Measurements from ENCODE around the gene IL2RA. TPM values are rescaled to one million over a fixed set of nuclear protein-coding genes. Genes with fewer than 3 reads are reported as not detected.

The IL2RA gene
- total and polyA plus RNA-seq, 12 donors, result 0.19 to 9.1 (median 0.82) TPM

DNA sequence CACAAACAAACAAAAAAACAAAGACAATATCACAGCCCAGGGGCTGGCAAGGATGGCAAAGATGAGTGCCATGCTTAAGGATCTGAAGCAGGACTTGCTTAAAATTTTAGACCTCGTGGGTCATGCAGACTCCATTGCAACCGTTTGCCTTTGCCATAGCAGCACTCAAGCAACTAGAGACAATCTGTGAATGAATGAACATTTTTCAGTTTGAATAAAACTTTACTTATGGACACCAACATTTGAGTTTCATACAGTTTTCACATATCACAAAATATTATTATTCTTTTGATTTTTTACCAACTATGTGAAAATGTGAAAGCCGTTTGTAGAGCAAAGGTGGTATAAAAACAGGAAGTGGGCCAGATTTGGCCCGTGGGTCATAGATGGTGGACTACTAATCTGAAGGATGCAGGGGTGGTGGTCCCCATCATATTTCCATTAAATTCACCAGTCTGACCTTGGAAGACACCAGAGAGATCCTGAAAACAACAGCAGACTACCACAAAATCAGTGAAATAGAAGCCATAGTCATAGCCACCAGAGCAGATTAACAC is 18.3 kb upstream of the IL2RA start:
- intact Hi-C loops (cut with DNase I), result loop anchor here in 3 of 10 donors (5.0 to 10.0 kb wide), 2 partner anchors 128 to 136 kb away; no protein-coding TSS in a partner anchor
- Histone ChIP-seq H3K36me3 (no peaks in the 10 kb centered on the region), H3K27ac (no peak overlapping the region), H3K4me1 (peaks cover 0 to 21% (median 16%) of the 10 kb centered on the region in 9 donors), H3K4me3 (no peak overlapping the region), H3K27me3 (peaks cover 0 to 10% (median 0%) of the 10 kb centered on the region in 7 donors), H3K9me3 (no peaks in the 10 kb centered on the region)
- TF ChIP-seq, protein P1, sequence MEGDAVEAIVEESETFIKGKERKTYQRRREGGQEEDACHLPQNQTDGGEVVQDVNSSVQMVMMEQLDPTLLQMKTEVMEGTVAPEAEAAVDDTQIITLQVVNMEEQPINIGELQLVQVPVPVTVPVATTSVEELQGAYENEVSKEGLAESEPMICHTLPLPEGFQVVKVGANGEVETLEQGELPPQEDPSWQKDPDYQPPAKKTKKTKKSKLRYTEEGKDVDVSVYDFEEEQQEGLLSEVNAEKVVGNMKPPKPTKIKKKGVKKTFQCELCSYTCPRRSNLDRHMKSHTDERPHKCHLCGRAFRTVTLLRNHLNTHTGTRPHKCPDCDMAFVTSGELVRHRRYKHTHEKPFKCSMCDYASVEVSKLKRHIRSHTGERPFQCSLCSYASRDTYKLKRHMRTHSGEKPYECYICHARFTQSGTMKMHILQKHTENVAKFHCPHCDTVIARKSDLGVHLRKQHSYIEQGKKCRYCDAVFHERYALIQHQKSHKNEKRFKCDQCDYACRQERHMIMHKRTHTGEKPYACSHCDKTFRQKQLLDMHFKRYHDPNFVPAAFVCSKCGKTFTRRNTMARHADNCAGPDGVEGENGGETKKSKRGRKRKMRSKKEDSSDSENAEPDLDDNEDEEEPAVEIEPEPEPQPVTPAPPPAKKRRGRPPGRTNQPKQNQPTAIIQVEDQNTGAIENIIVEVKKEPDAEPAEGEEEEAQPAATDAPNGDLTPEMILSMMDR (IDR thresholded peaks at IDR 0.05), result no peak
- ATAC-seq, result no peak
- 86 to 88% methylated on average over 4 of the region's 4 CpGs for WGBS, 2 donors
- DNase-seq, result no peak

DNA sequence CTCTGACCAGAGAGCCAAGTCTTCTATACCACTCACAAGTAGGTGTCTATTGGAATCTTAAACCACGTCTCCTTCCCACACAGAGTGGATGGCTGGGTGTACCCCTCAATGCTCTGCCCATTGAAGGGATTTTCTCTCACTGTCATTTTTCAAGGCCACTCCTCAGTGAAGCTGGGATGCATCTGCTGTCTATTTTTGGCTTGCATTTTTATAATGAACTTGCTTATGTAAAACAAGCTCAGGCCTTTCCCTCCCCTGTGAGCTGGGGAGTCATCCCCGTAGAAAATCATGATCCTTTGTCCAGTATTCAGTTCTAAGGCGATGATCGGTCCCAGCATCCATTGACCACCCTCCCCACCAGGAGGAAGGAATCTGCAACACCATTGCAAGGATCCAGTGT is 16.9 kb upstream of the IL2RA start:
- 83 to 97% methylated on average over 4 of the region's 4 CpGs for WGBS, 2 donors
- Histone ChIP-seq H3K4me3 (no peak overlapping the region), H3K4me1 (peaks cover 0 to 26% (median 16%) of the 10 kb centered on the region in 9 donors), H3K36me3 (no peaks in the 10 kb centered on the region), H3K27me3 (peaks cover 0 to 7% (median 0%) of the 10 kb centered on the region in 7 donors), H3K27ac (no peak overlapping the region), H3K9me3 (no peaks in the 10 kb centered on the region)
- ATAC-seq (no peak), DNase-seq (no peak)
- intact Hi-C loops (cut with DNase I), result no loop called here
- TF ChIP-seq, protein P1 (IDR thresholded peaks at IDR 0.05), result no peak

DNA sequence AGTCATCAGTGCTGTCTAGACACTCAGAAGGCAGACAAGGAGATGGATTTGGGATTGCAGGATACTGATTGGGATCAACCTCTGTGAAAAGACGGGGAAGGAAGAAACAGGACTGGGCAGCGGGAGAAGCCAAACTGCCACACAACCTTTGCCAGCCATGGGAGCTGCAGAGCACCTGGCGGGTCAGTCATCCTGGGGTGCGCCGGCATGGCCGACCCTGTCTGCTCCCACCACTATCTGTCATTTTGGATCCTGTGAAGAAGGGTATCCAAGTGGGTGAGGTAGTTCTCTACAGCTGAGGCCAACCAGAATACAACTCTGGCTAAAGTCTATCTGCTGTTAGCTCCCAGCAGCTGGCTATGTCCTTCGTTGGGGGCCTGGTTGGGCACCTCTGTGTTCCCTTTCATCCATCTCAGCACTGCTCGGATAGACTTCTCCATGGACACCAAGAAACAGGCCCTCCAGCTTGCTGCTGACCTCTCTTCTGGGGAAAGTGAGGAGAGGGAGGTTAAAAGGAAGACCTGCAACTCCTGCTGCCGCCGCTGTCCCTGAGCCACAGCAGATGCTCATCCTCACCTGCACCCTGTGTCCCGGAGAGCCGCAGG is 15.0 kb upstream of the IL2RA start:
- no peaks in the 10 kb centered on the region for H3K36me3 ChIP-seq
- no peak overlapping the region for H3K27ac ChIP-seq
- DNase-seq (no peak), ATAC-seq (no peak)
- H3K4me3 ChIP-seq, result no peak overlapping the region
- H3K9me3 ChIP-seq, result no peaks in the 10 kb centered on the region
- intact Hi-C loops (cut with DNase I), result no loop called here
- 78 to 87% methylated on average over 12 of the region's 12 CpGs for WGBS, 2 donors
- peaks cover 0 to 24% (median 4%) of the 10 kb centered on the region in 9 donors for H3K4me1 ChIP-seq
- H3K27me3 ChIP-seq, result peaks cover 0 to 7% (median 0%) of the 10 kb centered on the region in 7 donors
- TF ChIP-seq, protein P1 (IDR thresholded peaks at IDR 0.05), result no peak

DNA sequence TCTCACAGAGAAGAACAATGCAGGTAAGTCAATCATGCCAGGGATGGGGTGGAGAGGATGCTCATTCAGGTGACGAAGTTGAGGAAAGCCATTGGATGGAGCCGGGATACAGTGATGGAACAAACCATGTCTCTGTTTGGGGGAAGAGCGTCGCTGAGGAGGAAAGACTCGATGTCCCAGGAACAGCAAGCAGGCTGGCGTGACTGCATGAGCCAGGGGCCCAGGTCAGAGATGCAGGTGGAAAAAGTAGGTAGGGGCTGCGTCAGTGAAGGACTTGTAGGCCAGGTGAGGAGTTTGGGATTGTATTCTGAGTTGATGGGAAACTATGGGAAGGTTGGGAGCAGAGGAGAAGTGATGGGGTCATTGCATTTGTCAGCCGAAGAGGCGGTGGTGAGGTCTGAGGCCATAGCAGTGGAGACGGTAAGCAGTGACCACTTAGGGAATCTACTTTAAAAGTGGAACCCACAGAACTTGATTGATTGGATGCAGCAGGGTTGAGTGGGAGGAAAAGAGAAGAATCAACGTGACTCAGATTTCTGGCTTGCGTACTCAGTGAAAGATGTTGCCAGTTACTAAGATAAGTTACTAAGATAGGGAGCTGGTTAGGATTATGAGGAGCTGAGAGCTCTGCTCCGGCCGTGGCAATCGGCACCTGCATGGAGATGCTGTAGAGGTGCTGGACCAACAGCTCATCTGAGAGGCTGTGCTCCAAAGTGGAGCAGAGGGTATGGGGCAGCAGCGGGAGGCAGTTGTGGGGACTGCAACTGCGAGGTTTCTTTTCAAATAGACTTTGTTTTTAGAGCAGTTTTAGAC is 12.5 kb upstream of the IL2RA start:
- intact Hi-C loops (cut with DNase I), result no loop called here
- ATAC-seq (peak in 2 of 8 donors; percentile 13 to 17), DNase-seq (no peak)
- 70 to 72% methylated on average over 17 of the region's 17 CpGs for WGBS, 2 donors
- Histone ChIP-seq H3K36me3 (no peaks in the 10 kb centered on the region), H3K4me3 (no peak overlapping the region), H3K4me1 (peaks cover 0 to 47% (median 15%) of the 10 kb centered on the region in 9 donors), H3K27me3 (peaks cover 0 to 7% (median 0%) of the 10 kb centered on the region in 7 donors), H3K9me3 (no peaks in the 10 kb centered on the region), H3K27ac (no peak overlapping the region)
- TF ChIP-seq, protein P1 (IDR thresholded peaks at IDR 0.05), result no peak
